Memory B cell (primary cell): Measurements from ENCODE around the gene TMED7.

ENCODE experiments used
- ATAC-seq: fragments of 150-1000 bp; cut with Tn5 transposase; 2 replicates; pipeline ENCODE4 v1.10.0; 2021; ENCODE audit warnings: low read depth, mild to moderate bottlenecking, moderate library complexity
- DNase-seq, 2 donors: peaks; one replicate each; pipeline ENCODE4 v3.0.0; 2022; ENCODE audit warnings: low spot score in 2 of 2
- H3K27ac Mint-ChIP-seq: one replicate; pipeline ENCODE4 v1.8.0; 2022; ENCODE audit warnings: mild to moderate bottlenecking, moderate library complexity, mixed read lengths
- H3K27me3 Mint-ChIP-seq: one replicate; pipeline ENCODE4 v1.8.0; 2022; ENCODE audit warnings: mixed read lengths
- H3K36me3 Mint-ChIP-seq: one replicate; pipeline ENCODE4 v1.8.0; 2022; ENCODE audit warnings: mild to moderate bottlenecking, mixed read lengths
- H3K4me1 Mint-ChIP-seq: one replicate; pipeline ENCODE4 v1.8.0; 2022; ENCODE audit warnings: mixed read lengths
- H3K4me3 Mint-ChIP-seq: one replicate; pipeline ENCODE4 v1.8.0; 2022; ENCODE audit warnings: mild to moderate bottlenecking, moderate library complexity, mixed read lengths
- H3K9me3 Mint-ChIP-seq: one replicate; pipeline ENCODE4 v1.8.0; 2022; ENCODE audit warnings: mixed read lengths

Gene TMED7

DNA sequence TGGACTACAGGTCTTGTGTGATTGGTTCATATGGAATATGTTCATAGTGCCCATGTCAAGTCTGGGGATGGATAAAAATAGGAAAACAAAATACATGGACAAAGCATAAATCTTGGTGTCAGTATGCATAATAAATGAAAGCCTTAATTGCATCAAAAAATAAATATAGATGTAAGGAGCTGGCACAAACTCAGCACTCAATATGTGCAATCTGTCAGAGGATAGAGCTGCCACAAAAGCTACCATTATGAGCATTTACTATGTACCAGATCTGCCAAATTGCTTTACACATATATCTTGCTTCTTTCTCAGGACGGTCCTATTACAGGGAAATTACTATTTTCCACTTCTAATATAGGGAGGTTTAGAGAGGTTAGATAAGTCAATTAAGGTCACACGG, 18.2 kb upstream of the TMED7 start:
- DNase-seq, result no peak
- no peaks in the 10 kb centered on the region for H3K36me3 Mint-ChIP-seq
- H3K4me1 Mint-ChIP-seq, result no peaks in the 10 kb centered on the region
- H3K27me3 Mint-ChIP-seq, result peaks cover 11% of the 10 kb centered on the region
- H3K27ac Mint-ChIP-seq, result no peak overlapping the region
- no peak overlapping the region for H3K4me3 Mint-ChIP-seq
- ATAC-seq, result no peak
- H3K9me3 Mint-ChIP-seq, result no peaks in the 10 kb centered on the region

- H3K9me3 Mint-ChIP-seq, result no peaks in the 10 kb centered on the region
Observed at GRCh38 chr5:115641948-115642347, 16.1 kb upstream of the TMED7 start.

DNA sequence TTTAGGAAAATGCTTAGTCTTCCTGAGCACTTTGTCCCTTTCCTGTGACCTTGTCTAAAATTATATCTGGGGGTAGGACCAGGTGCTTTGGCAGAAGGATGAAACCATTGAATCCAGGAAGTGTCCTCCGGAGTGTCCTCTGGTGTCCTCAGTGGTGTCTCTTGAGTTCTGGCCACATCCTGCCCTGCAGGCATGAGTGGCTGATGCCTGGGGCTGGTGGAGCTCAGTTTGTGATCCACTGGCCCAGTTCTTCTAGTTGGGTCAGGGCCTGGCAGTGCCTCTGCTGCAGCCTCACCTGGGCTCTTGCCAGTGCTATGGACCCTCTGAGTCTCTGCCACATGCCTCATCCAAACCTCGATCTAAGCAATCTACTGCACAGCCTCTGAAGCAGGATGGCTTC, 14.4 kb upstream of the TMED7 start:
- peaks cover 9% of the 10 kb centered on the region for H3K27me3 Mint-ChIP-seq
- DNase-seq (no peak), ATAC-seq (no peak)
- no peaks in the 10 kb centered on the region for H3K36me3 Mint-ChIP-seq
- no peaks in the 10 kb centered on the region for H3K4me1 Mint-ChIP-seq
- no peak overlapping the region for H3K4me3 Mint-ChIP-seq
- H3K27ac Mint-ChIP-seq, result no peak overlapping the region
- no peaks in the 10 kb centered on the region for H3K9me3 Mint-ChIP-seq

More at GRCh38 chr5:115641948-115642347, 16.1 kb upstream of the TMED7 start:
- ATAC-seq, result no peak
- Mint-ChIP-seq H3K4me3 (no peak overlapping the region), H3K36me3 (no peaks in the 10 kb centered on the region), H3K27ac (no peak overlapping the region), H3K4me1 (no peaks in the 10 kb centered on the region), H3K27me3 (peaks cover 11% of the 10 kb centered on the region)
- DNase-seq, result no peak

DNA sequence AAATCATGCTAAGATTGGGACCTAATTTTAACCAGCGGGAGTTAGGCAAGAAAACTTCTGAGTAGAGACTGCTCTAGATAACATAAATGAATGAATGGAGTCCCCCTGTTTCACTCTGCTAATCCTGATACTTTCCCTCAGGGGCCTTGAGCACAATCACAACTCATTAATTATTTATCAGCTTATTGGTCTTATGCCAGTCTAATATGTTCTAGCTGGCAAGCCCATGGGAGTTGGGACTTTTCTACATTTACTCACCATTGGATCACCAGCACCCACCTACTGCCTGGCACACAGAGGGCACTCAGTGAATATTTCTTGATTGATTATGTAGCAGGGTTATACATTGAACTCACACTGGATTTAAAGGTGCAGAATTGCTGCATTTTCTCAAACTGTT, 13.5 kb upstream of the TMED7 start:
- no peak for DNase-seq
- H3K4me3 Mint-ChIP-seq, result no peak overlapping the region
- peaks cover 4% of the 10 kb centered on the region for H3K27me3 Mint-ChIP-seq
- H3K9me3 Mint-ChIP-seq, result no peaks in the 10 kb centered on the region
- H3K4me1 Mint-ChIP-seq, result peaks cover 3% of the 10 kb centered on the region
- no peak overlapping the region for H3K27ac Mint-ChIP-seq
- no peak for ATAC-seq
- H3K36me3 Mint-ChIP-seq, result no peaks in the 10 kb centered on the region

GRCh38 chr5:115637507-115637906, 11.7 kb upstream of the TMED7 start:
- peaks cover 1% of the 10 kb centered on the region for H3K27me3 Mint-ChIP-seq
- no peaks in the 10 kb centered on the region for H3K9me3 Mint-ChIP-seq
- DNase-seq, result no peak
- H3K4me3 Mint-ChIP-seq, result no peak overlapping the region
- no peak overlapping the region for H3K27ac Mint-ChIP-seq
- no peak for ATAC-seq
- H3K36me3 Mint-ChIP-seq, result no peaks in the 10 kb centered on the region
- peaks cover 4% of the 10 kb centered on the region for H3K4me1 Mint-ChIP-seq

- Mint-ChIP-seq H3K36me3 (no peaks in the 10 kb centered on the region), H3K4me1 (peaks cover 4% of the 10 kb centered on the region), H3K27ac (no peak overlapping the region), H3K9me3 (no peaks in the 10 kb centered on the region), H3K27me3 (peaks cover 3% of the 10 kb centered on the region), H3K4me3 (no peak overlapping the region)
- ATAC-seq (no peak), DNase-seq (no peak)
Observed at GRCh38 chr5:115636008-115636407, 10.2 kb upstream of the TMED7 start.

- ATAC-seq, result peak; percentile 100
- Mint-ChIP-seq H3K27me3 (peaks cover 1% of the 10 kb centered on the region), H3K36me3 (no peaks in the 10 kb centered on the region), H3K4me1 (peaks cover 4% of the 10 kb centered on the region), H3K4me3 (peak overlapping the region; percentile 61), H3K9me3 (no peaks in the 10 kb centered on the region), H3K27ac (no peak overlapping the region)
- DNase-seq, result peak; percentile 80 to 82
Observed at GRCh38 chr5:115634343-115635132, 8.7 kb upstream of the TMED7 start.

- Mint-ChIP-seq H3K9me3 (no peaks in the 10 kb centered on the region), H3K27ac (no peak overlapping the region), H3K4me1 (peaks cover 4% of the 10 kb centered on the region), H3K4me3 (no peak overlapping the region), H3K27me3 (peaks cover 1% of the 10 kb centered on the region), H3K36me3 (no peaks in the 10 kb centered on the region)
- ATAC-seq, result no peak
- DNase-seq, result no peak
Observed at GRCh38 chr5:115629903-115630302, 4.1 kb upstream of the TMED7 start.

DNA sequence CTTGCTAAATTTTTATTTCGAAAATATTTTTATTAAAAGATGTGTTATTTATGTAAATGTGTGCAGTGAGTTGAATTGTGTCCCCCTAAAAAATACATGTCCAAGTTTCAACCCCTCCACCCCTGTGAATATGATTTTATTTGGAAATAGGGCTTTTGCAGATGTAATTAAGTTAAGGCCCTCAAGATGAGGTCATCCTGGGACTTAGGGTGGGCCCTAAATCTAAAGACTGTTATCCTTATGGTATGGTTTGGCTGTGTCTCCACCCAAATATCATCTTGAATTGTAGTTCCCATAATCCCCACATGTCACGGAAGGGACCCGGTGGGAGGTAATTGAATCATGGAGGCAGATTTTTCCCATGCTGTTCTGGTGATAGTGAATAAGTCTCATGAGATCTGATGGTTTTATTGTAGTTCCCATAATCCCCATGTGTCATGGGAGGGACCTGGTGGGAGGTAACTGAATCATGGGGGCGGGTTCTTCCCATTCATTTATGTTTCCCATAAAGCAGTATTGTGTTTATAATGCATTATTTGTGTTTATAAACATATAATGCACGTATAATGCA, 1.5 kb upstream of the TMED7 start:
- ATAC-seq, result no peak
- H3K36me3 Mint-ChIP-seq, result no peaks in the 10 kb centered on the region

DNA sequence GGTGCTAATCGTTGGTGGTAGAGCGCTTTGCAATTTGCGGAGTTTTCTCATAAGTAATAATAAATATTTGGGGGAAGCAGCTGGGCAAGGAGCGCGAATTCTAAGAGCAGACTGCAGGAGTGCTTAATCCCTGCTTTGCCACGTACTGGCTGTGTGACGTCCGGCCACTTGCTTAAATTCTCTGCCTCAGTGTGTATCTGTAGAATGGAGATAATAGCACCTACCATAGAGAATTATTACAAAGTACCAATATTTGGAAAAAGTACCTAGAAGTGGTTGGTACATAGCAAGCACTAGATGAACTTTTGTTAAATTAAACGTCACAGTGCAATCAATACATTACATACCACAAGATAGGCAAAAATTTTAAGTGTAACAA, 598 bp upstream of the TMED7 start:
- Mint-ChIP-seq H3K4me1 (peaks cover 10% of the 10 kb centered on the region), H3K27me3 (no peaks in the 10 kb centered on the region), H3K4me3 (no peak overlapping the region), H3K27ac (no peak overlapping the region), H3K9me3 (no peaks in the 10 kb centered on the region), H3K36me3 (peaks cover under 1% of the 10 kb centered on the region)
- no peak for DNase-seq
- peak; percentile 5 for ATAC-seq

More for the DNA sequence above, 1.5 kb upstream of the TMED7 start:
- H3K9me3 Mint-ChIP-seq, result no peaks in the 10 kb centered on the region
- H3K27me3 Mint-ChIP-seq, result peaks cover 1% of the 10 kb centered on the region
- no peak for DNase-seq
- no peak overlapping the region for H3K27ac Mint-ChIP-seq
- no peak overlapping the region for H3K4me3 Mint-ChIP-seq
- H3K4me1 Mint-ChIP-seq, result peaks cover 4% of the 10 kb centered on the region

- H3K9me3 Mint-ChIP-seq, result no peaks in the 10 kb centered on the region
- H3K36me3 Mint-ChIP-seq, result peaks cover 4% of the 10 kb centered on the region
- no peak overlapping the region for H3K27ac Mint-ChIP-seq
- H3K4me3 Mint-ChIP-seq, result no peak overlapping the region
- ATAC-seq (no peak), DNase-seq (no peak)
- no peaks in the 10 kb centered on the region for H3K27me3 Mint-ChIP-seq
- H3K4me1 Mint-ChIP-seq, result peaks cover 12% of the 10 kb centered on the region
Observed at GRCh38 chr5:115624994-115625393, 842 bp downstream of the TMED7 start.

GRCh38 chr5:115623658-115624057, 2.2 kb downstream of the TMED7 start:
- Mint-ChIP-seq H3K27ac (no peak overlapping the region), H3K27me3 (no peaks in the 10 kb centered on the region), H3K4me3 (no peak overlapping the region), H3K9me3 (no peaks in the 10 kb centered on the region), H3K36me3 (peaks cover 4% of the 10 kb centered on the region), H3K4me1 (peaks cover 12% of the 10 kb centered on the region)
- no peak for ATAC-seq
- DNase-seq, result no peak

DNA sequence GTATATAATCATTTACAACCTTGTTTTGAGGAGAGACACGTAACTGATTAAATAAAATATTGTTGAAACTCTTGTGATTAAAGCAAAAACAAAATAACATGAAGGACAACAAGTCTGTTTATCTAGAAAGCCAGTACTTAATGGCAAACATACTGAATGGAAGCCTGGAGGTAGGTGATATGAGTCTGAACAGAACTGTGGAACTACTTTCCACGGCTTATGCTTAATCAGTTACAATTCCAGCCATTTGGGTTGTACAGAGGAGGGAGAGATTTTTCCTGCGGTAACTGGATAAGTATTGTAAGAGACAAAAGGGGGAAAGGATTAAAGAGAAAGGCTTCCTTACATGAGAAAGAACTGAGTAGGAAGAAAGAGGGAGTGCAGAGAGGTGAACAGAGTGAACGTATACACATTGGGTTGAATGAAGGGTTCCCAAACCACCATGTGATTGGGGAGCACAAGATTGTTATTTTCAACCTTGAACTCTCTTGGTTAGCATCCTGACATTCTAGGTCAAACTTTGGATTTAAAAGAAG, 4.4 kb downstream of the TMED7 start:
- Mint-ChIP-seq H3K27me3 (no peaks in the 10 kb centered on the region), H3K4me3 (no peak overlapping the region), H3K4me1 (peaks cover 13% of the 10 kb centered on the region), H3K27ac (peak overlapping the region; percentile 40), H3K9me3 (no peaks in the 10 kb centered on the region), H3K36me3 (peaks cover 8% of the 10 kb centered on the region)
- no peak for DNase-seq
- no peak for ATAC-seq

GRCh38 chr5:115616892-115617291, 8.9 kb downstream of the TMED7 start:
- H3K4me3 Mint-ChIP-seq, result no peak overlapping the region
- H3K4me1 Mint-ChIP-seq, result peaks cover 6% of the 10 kb centered on the region
- H3K9me3 Mint-ChIP-seq, result no peaks in the 10 kb centered on the region
- no peak for DNase-seq
- peaks cover 20% of the 10 kb centered on the region for H3K36me3 Mint-ChIP-seq
- no peak for ATAC-seq
- H3K27ac Mint-ChIP-seq, result no peak overlapping the region
- no peaks in the 10 kb centered on the region for H3K27me3 Mint-ChIP-seq

DNA sequence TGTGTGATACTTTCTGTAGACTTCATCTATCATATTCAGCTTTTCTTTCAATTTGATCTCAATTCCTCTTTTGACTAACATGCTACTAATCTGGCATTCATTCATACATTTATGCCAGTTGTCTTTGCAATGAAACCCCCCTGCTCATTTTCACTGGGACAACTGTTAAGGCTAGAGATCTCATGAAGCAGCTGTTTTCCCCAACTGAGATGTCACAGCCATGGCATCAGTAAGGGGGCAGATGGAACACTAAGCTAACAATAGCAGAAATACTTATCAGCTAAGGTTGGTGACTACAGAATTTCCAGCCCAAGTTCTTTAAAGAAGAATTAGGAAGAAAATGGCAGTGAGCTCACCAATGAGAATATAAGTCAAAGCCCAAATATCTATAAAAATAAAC, 9.4 kb downstream of the TMED7 start:
- Mint-ChIP-seq H3K27me3 (no peaks in the 10 kb centered on the region), H3K9me3 (no peaks in the 10 kb centered on the region), H3K4me3 (no peak overlapping the region), H3K27ac (no peak overlapping the region), H3K36me3 (peaks cover 19% of the 10 kb centered on the region), H3K4me1 (peaks cover 5% of the 10 kb centered on the region)
- DNase-seq (no peak), ATAC-seq (no peak)
